Activated CD4-positive, alpha-beta T cell treated with anti-CD3 and anti-CD28 coated beads, Interleukin-2, amount 10 ng/mL, durations not matched to agents 7 days and 5 days (primary cell): ENCODE measurements around the gene SEMA3D. TPM values are rescaled to one million over a fixed set of nuclear protein-coding genes. Genes with fewer than 3 reads are reported as not detected.

ENCODE experiments used
- CTCF ChIA-PET: fragments of 350-600 bp; sonication (Branson Sonifier 250); formaldehyde crosslinking; loops from one replicate; lab custom pipeline; 2021; ENCODE audit warnings: antibody characterized with exemption; lab: Charles Lee
- POLR2A ChIA-PET: fragments of 350-600 bp; sonication (Branson Sonifier 250); formaldehyde crosslinking; loops from one replicate; lab custom pipeline; 2021; ENCODE audit warnings: antibody characterized with exemption; lab: Charles Lee
- DNase-seq: peaks from one replicate; pipeline ENCODE4 v3.0.0-alpha.2; 2020
- H3K27ac Mint-ChIP-seq: one replicate; pipeline ENCODE4 v1.8.0; 2021; ENCODE audit warnings: mild to moderate bottlenecking, moderate library complexity, mixed read lengths
- H3K27me3 Mint-ChIP-seq: one replicate; pipeline ENCODE4 v1.8.0; 2021; ENCODE audit warnings: mixed read lengths
- H3K36me3 Mint-ChIP-seq: one replicate; pipeline ENCODE4 v1.8.0; 2021; ENCODE audit warnings: low read depth, mixed read lengths
- H3K4me1 Mint-ChIP-seq: one replicate; pipeline ENCODE4 v1.8.0; 2021; ENCODE audit warnings: mixed read lengths
- H3K4me3 Mint-ChIP-seq: one replicate; pipeline ENCODE4 v1.8.0; 2021; ENCODE audit warnings: mild to moderate bottlenecking, moderate library complexity, mixed read lengths
- H3K9me3 Mint-ChIP-seq: one replicate; pipeline ENCODE4 v1.8.0; 2021; ENCODE audit warnings: mixed read lengths
- total RNA-seq, 2 experiments: library from RNA; stranded (reverse); gene quantifications; one replicate each; pipeline ENCODE4 v1.2.3, GENCODE V29; 2021

SEMA3D gene
- total RNA-seq, 2 experiments from 2014 or later, result not detected

DNA sequence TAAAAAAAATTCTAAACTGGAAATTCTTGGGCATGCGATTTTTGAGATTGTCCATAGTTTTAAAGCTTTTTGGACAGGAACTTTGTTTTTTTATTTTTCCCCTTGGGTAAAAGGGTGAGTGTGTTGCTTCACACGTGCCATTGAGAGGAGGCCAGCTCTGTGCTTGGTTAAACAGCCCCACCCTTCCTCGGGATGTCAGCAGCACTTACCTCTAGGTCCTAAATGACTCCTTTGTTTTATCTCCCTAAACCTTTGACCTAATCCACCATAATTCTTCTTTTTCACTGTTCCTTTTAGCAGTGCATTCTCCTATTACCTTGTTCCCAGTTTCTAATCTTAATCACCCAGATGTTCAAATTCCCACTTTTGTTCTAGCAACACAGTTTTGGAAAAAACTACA is 83.5 kb downstream of the SEMA3D start:
- no peaks in the 10 kb centered on the region for H3K9me3 Mint-ChIP-seq
- no peak overlapping the region for H3K4me3 Mint-ChIP-seq
- no peak overlapping the region for H3K27ac Mint-ChIP-seq
- H3K36me3 Mint-ChIP-seq, result no peaks in the 10 kb centered on the region
- CTCF ChIA-PET, result no interaction called here
- DNase-seq, result no peak
- no peaks in the 10 kb centered on the region for H3K27me3 Mint-ChIP-seq
- H3K4me1 Mint-ChIP-seq, result no peaks in the 10 kb centered on the region
- POLR2A ChIA-PET, result no interaction called here

DNA sequence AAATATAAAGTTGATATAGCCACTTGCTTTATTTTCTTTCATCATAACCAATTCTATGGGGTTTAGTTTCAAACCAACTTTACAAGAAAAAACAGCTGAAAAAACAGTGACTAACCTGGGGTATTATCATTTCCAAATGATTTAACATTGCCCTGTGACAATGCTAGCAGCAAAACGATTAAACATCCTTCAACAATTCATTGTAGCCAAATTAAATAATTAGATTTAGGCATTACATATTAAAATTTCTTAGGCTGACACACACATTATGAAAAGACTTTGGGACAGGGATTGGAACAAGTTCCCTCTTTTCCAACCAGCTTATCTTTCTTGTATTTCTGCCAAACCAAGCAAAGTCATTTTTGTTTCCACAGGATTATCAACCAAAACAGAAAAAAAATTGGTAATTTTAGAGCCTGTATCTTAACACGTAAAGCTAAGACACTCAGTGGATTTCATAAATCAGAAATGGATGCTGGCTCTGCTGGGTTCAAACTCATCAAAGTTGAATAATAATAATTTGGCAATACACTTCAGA is 84.0 kb downstream of the SEMA3D start:
- ChIA-PET CTCF (no interaction called here), POLR2A (no interaction called here)
- Mint-ChIP-seq H3K4me1 (no peaks in the 10 kb centered on the region), H3K27ac (no peak overlapping the region), H3K36me3 (no peaks in the 10 kb centered on the region), H3K9me3 (no peaks in the 10 kb centered on the region), H3K4me3 (no peak overlapping the region), H3K27me3 (no peaks in the 10 kb centered on the region)
- no peak for DNase-seq

DNA sequence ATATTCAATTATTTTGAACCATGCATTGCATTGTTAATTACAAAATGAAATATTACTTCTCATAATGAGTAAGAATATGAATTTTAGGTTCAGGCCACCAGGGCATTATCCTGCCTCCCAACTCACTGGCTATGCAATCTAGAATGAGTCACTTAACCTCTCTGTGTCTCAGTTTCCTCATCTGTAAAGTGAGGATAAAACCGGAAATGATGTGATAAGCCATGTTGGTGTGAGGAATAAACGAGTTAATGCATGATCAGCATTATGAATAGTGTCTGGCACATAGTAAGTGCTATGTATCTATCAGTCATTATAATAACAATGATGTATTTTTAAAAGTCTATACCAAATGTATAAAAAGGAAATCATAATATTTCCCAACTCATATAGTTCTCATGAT is 85.5 kb downstream of the SEMA3D start:
- Mint-ChIP-seq H3K9me3 (no peaks in the 10 kb centered on the region), H3K4me3 (no peak overlapping the region), H3K4me1 (no peaks in the 10 kb centered on the region), H3K36me3 (no peaks in the 10 kb centered on the region), H3K27ac (no peak overlapping the region), H3K27me3 (no peaks in the 10 kb centered on the region)
- ChIA-PET CTCF (no interaction called here), POLR2A (no interaction called here)
- no peak for DNase-seq

DNA sequence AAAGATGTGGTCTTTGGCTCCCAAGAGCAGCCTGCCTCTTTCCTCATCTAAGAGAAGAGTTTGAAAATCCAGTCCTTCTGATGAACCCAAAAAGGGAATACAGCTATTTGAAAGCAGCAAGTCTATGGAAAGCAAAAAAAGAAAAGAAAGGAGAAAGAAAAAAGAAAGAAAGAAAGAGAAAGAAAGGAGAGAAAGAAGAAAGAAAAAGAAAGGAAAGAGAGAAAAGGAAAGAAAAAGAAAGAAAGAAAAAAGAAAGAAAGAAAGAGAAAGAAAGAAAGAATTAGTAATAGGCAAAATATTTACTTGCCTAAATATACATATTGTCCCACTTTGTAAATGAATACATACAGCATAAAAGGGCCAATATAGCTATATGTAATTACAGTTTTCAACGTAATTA is 89.0 kb downstream of the SEMA3D start:
- POLR2A ChIA-PET, result no interaction called here

DNA sequence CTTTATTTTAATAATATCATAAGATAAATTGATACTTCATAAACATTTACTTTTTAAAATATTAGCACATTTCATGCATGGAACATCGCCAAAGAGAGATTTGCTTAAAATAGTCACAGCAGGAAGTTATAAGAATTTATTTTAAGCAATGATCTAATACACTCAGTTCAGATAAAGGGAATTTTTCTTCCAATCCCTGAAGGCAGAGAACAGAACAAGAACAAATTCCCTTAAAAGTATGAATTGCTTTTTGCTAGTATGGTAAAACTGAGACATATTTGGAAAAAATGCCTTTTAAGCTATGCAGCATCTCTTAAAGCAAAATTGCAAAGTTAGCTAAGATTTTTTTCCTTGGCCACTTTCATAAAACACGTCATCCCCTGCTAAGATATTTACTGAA is 91.0 kb downstream of the SEMA3D start:
- Mint-ChIP-seq H3K27ac (no peak overlapping the region), H3K4me1 (no peaks in the 10 kb centered on the region), H3K27me3 (no peaks in the 10 kb centered on the region), H3K9me3 (no peaks in the 10 kb centered on the region), H3K4me3 (no peak overlapping the region), H3K36me3 (no peaks in the 10 kb centered on the region)
- ChIA-PET CTCF (no interaction called here), POLR2A (no interaction called here)
- no peak for DNase-seq

More for the DNA sequence above, 89.0 kb downstream of the SEMA3D start:
- H3K36me3 Mint-ChIP-seq, result no peaks in the 10 kb centered on the region
- no peaks in the 10 kb centered on the region for H3K4me1 Mint-ChIP-seq
- no peak for DNase-seq
- no peaks in the 10 kb centered on the region for H3K27me3 Mint-ChIP-seq
- CTCF ChIA-PET, result no interaction called here
- H3K4me3 Mint-ChIP-seq, result no peak overlapping the region
- no peak overlapping the region for H3K27ac Mint-ChIP-seq
- H3K9me3 Mint-ChIP-seq, result no peaks in the 10 kb centered on the region

DNA sequence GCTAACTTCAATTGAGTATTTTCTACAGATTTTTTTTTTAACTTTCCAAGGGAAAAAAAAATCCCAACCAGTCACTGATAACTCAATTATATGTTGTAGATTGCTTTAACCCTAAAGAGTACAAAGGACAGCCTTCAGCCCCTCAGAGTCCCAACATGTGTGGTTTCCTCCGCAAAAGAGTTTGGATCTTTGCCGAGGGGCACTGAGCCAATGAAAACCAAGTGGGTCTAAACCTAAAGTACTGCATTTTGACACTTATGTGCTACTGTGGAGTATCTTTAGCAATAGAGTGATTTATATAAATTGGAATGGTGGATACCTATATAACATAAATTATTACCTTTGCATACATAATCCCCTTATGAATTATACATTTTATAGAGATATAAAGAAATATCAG is 91.5 kb downstream of the SEMA3D start:
- Mint-ChIP-seq H3K9me3 (no peaks in the 10 kb centered on the region), H3K4me3 (no peak overlapping the region), H3K4me1 (no peaks in the 10 kb centered on the region), H3K36me3 (no peaks in the 10 kb centered on the region), H3K27ac (no peak overlapping the region), H3K27me3 (no peaks in the 10 kb centered on the region)
- POLR2A ChIA-PET, result no interaction called here
- no peak for DNase-seq
- CTCF ChIA-PET, result no interaction called here

DNA sequence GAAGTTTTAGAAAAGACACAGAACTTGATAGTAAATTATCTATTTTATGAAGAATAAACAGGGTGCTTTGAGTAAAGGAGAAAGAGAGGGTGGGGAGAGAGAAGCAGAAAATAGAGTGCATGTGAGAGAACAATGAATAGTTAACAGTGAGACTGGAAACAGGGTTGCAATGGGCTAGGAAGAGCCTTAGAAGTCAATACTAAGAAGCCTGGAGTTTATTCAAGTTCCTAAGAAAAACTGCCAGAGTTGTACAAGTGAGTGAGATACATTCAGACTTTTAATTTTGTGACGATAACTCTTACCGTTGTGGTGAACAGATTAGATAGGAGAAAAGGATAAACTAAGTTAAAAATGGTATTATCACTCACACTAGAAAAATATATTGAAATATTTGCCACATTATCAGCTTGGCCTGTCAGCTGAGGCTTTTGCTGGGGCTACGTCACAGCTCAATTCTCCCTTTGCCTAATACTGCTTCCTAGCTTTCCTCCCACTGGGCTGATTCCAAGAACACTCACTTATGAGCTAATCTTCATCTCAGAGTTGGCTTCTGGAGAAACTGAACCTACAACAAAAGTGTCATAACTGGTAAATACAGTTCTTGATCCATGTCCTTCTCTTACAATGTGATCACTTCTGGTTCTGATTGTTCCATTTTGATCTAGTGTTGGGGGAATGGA is 92.7 kb downstream of the SEMA3D start:
- DNase-seq, result no peak
- H3K27me3 Mint-ChIP-seq, result no peaks in the 10 kb centered on the region
- no peak overlapping the region for H3K27ac Mint-ChIP-seq
- ChIA-PET POLR2A (no interaction called here), CTCF (no interaction called here)
- no peaks in the 10 kb centered on the region for H3K4me1 Mint-ChIP-seq
- no peaks in the 10 kb centered on the region for H3K9me3 Mint-ChIP-seq
- no peak overlapping the region for H3K4me3 Mint-ChIP-seq
- H3K36me3 Mint-ChIP-seq, result no peaks in the 10 kb centered on the region

DNA sequence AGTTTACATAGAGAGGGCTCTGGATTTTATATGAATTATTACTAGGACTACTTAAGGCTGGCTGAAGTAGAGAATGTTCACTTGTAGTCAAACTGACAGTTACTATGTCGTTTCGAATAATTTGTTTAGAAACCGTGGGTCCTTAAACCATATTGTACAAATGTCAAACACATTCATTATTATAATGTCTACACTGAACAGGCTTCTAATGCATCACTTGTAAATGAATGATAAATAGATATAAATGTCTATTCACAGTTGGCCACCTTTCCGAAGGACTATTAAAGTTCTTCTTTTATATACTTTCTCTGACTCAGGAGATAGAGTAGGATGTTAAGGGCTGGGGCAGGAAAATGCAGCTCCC is 95.3 kb downstream of the SEMA3D start:
- CTCF ChIA-PET, result no interaction called here
- POLR2A ChIA-PET, result no interaction called here
- no peaks in the 10 kb centered on the region for H3K9me3 Mint-ChIP-seq
- no peaks in the 10 kb centered on the region for H3K4me1 Mint-ChIP-seq
- H3K4me3 Mint-ChIP-seq, result no peak overlapping the region
- no peaks in the 10 kb centered on the region for H3K36me3 Mint-ChIP-seq
- H3K27me3 Mint-ChIP-seq, result no peaks in the 10 kb centered on the region
- DNase-seq, result no peak
- H3K27ac Mint-ChIP-seq, result no peak overlapping the region

DNA sequence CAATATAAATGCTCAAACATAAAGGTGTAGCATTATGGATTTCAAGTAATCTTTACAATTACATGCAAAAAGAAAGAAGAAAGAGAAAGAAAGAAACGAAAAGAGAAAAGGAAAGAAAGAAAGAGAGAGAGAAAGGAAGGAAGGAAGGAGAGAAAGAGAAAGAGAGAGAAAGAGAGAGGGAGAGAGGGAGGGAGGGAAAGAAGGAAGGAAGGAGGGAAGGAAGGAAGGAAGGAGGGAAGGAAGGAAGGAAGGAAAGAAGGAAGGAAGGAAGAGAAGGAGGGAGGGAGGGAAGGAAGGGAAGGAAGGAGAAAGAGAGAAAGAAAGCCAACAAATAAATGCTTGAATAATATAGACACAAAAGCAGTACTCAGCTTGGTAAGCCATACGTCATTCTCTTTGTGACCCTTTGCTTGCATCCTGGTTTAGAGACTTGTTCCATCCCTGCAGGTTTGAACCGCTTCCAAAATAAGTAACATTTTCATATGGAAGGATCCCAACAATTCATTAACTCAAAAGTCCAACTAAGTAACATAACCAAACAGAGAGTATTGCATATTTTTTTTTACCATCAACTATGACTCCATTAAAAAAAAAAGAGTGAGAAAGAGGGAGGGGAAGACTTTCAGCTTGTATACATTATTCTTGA is 95.8 kb downstream of the SEMA3D start:
- POLR2A ChIA-PET, result no interaction called here

DNA sequence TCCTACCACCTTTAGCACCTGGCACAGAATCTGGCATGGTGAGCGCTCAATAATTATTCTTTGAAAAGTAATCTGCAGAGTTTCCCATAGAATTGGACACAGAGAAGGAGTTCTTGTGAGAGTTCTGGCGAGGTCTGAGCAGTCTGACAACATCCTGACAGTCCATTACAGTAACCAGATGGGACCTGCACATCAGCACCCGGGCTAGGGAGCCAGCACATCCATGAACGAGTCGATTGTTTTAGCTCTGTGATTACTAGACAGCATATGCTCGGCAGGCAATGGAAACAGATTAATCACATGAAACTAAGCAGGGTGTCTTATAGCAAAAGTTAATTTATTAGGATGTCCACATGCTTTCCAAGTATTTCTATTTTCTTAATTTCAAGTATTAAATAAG is 96.7 kb downstream of the SEMA3D start:
- Mint-ChIP-seq H3K36me3 (no peaks in the 10 kb centered on the region), H3K9me3 (no peaks in the 10 kb centered on the region), H3K27ac (no peak overlapping the region), H3K27me3 (no peaks in the 10 kb centered on the region), H3K4me3 (no peak overlapping the region), H3K4me1 (no peaks in the 10 kb centered on the region)
- DNase-seq, result no peak
- ChIA-PET CTCF (no interaction called here), POLR2A (no interaction called here)

More for the DNA sequence above, 95.8 kb downstream of the SEMA3D start:
- H3K36me3 Mint-ChIP-seq, result no peaks in the 10 kb centered on the region
- H3K9me3 Mint-ChIP-seq, result no peaks in the 10 kb centered on the region
- H3K27ac Mint-ChIP-seq, result no peak overlapping the region
- DNase-seq, result no peak
- H3K27me3 Mint-ChIP-seq, result no peaks in the 10 kb centered on the region
- H3K4me1 Mint-ChIP-seq, result no peaks in the 10 kb centered on the region
- no peak overlapping the region for H3K4me3 Mint-ChIP-seq
- CTCF ChIA-PET, result no interaction called here

DNA sequence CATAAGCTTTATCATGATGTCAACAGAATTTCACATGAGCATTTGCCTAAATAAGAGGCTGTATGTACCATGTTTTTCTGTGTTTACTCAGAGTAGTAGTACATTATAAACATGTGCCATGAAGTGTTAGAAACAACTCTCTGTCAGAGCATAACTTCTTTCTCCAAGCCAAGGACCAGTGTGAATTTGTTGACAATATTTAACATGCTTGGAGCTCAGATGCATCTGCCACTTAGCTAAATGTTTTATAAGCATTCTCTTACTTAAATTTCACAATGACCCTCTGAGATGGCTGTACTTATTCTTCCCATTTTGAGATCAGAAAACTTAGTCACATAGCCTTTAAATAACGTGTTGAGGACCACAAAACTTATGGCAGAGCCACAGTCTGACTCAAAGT is 105.0 kb downstream of the SEMA3D start:
- Mint-ChIP-seq H3K9me3 (no peaks in the 10 kb centered on the region), H3K27me3 (no peaks in the 10 kb centered on the region), H3K27ac (no peak overlapping the region), H3K4me1 (no peaks in the 10 kb centered on the region), H3K36me3 (no peaks in the 10 kb centered on the region), H3K4me3 (no peak overlapping the region)
- CTCF ChIA-PET, result no interaction called here
- DNase-seq, result no peak
- POLR2A ChIA-PET, result no interaction called here

DNA sequence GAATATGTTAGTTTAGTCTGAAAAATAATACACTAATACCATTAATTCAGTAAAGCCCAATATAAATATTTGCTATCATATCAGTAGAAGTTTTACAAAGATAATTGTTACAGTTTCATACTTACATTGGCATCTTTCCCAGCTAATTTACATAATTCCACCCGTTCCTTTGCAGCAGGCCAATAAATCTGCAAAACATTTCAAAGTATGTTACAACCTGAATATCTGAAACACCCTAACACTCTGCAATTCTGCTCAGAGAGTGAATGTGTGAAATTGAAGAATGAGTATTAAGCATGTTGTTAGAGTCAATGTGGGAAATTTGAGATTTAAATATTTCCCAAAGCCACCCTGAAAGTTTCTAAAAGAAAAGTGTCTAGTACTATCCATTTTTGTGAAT is 105.5 kb downstream of the SEMA3D start:
- no peaks in the 10 kb centered on the region for H3K4me1 Mint-ChIP-seq
- no peaks in the 10 kb centered on the region for H3K9me3 Mint-ChIP-seq
- DNase-seq, result no peak

DNA sequence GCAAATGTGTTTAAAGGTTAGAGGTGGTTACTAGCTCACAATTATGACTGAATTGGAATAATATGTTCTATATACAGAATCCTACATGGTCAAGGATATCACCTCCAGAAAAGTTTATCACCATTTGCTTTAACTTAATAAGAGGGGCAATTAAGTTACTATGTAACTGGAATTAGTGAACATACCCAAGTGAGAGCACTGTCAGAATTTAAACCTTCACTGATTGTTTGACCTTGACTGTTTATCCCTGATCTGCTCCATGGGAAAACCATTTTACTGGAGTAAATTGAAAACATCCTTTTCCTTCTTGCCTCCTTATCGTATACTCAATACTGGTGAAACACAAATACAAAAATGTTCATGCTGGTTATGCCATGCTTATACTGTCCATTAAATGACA is 107.4 kb downstream of the SEMA3D start:
- POLR2A ChIA-PET, result no interaction called here
- no peaks in the 10 kb centered on the region for H3K27me3 Mint-ChIP-seq
- H3K9me3 Mint-ChIP-seq, result no peaks in the 10 kb centered on the region
- H3K27ac Mint-ChIP-seq, result no peak overlapping the region
- no peaks in the 10 kb centered on the region for H3K36me3 Mint-ChIP-seq
- no peak overlapping the region for H3K4me3 Mint-ChIP-seq
- CTCF ChIA-PET, result no interaction called here
- DNase-seq, result no peak
- no peaks in the 10 kb centered on the region for H3K4me1 Mint-ChIP-seq

More for the DNA sequence above, 105.5 kb downstream of the SEMA3D start:
- Mint-ChIP-seq H3K27me3 (no peaks in the 10 kb centered on the region), H3K36me3 (no peaks in the 10 kb centered on the region), H3K4me3 (no peak overlapping the region), H3K27ac (no peak overlapping the region)
- POLR2A ChIA-PET, result no interaction called here
- CTCF ChIA-PET, result no interaction called here

DNA sequence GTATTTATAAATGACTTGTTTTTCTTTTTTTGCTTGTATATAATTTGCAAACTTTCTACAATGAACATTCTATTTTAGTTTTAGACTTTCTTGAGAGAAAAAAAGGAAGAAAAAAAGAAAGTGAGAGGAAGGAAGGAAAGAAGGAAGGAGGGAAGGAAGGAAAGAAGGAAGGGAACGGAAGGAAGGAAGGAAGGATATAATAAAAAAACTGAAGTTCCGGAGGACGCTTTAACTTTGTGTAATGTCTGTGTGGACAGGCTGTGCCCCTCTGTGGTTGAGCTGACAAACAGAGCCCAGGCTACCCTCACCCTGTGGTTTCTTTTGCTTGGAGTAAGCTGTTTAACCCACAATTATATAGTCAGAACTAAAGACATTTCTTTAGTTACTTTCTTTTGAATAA is 108.7 kb downstream of the SEMA3D start:
- no peak for DNase-seq
- Mint-ChIP-seq H3K36me3 (no peaks in the 10 kb centered on the region), H3K4me3 (no peak overlapping the region), H3K4me1 (no peaks in the 10 kb centered on the region), H3K27me3 (no peaks in the 10 kb centered on the region), H3K27ac (no peak overlapping the region), H3K9me3 (no peaks in the 10 kb centered on the region)
- POLR2A ChIA-PET, result no interaction called here
- CTCF ChIA-PET, result no interaction called here
